Activated CD4-positive, CD25-positive, alpha-beta regulatory T cell (primary cell): Measurements from ENCODE around the gene CELF6.

Experiments
- DNase-seq, 4 experiments: peaks; one replicate each; lab custom pipeline; 2025; lab: John Stamatoyannopoulos, UW

Gene CELF6

GRCh38 chr15:72319985-72320671, at the start of gene CELF6:
Gene CELF6 (minus strand): TSS chr15:72320157. CDS start chr15:72319874, 283 bp downstream.
- DNase-seq = peak; percentile 18 to 46 (median 35)

GRCh38 chr15:72368899-72369298, 48.9 kb upstream of the CELF6 start:
- no peak for DNase-seq

GRCh38 chr15:72368325-72368724, 48.4 kb upstream of the CELF6 start:
- DNase-seq = no peak

- no peak for DNase-seq
These were observed 45.9 kb upstream of the CELF6 start for GRCh38 chr15:72365844-72366243.

GRCh38 chr15:72361176-72361575, 41.2 kb upstream of the CELF6 start:
- no peak for DNase-seq

GRCh38 chr15:72358650-72359171, 38.8 kb upstream of the CELF6 start:
- no peak for DNase-seq

GRCh38 chr15:72358121-72358520, 38.2 kb upstream of the CELF6 start:
- DNase-seq = no peak

- DNase-seq = no peak
These were observed 34.5 kb upstream of the CELF6 start for GRCh38 chr15:72354496-72354895.

GRCh38 chr15:72353266-72353665, 33.3 kb upstream of the CELF6 start:
- no peak for DNase-seq

GRCh38 chr15:72345806-72346205, 25.8 kb upstream of the CELF6 start:
- DNase-seq = no peak

GRCh38 chr15:72345280-72345679, 25.3 kb upstream of the CELF6 start:
- no peak for DNase-seq

- no peak for DNase-seq
These were observed 24.6 kb upstream of the CELF6 start for GRCh38 chr15:72344602-72345001.

- peak in 2 of 4 experiments; percentile 7 to 8 for DNase-seq
These were observed 22.4 kb upstream of the CELF6 start for GRCh38 chr15:72342385-72342784.

- no peak for DNase-seq
These were observed 21.4 kb upstream of the CELF6 start for GRCh38 chr15:72341361-72341760.

- DNase-seq = no peak
These were observed 20.4 kb upstream of the CELF6 start for GRCh38 chr15:72340366-72340765.

- DNase-seq = no peak
These were observed 19.8 kb upstream of the CELF6 start for GRCh38 chr15:72339777-72340177.

GRCh38 chr15:72338617-72339321, 18.8 kb upstream of the CELF6 start:
- DNase-seq = no peak

- DNase-seq = no peak
These were observed 18.2 kb upstream of the CELF6 start for GRCh38 chr15:72338148-72338547.

- DNase-seq = no peak
These were observed 14.9 kb upstream of the CELF6 start for GRCh38 chr15:72334842-72335241.

GRCh38 chr15:72331021-72331420, 11.1 kb upstream of the CELF6 start:
- DNase-seq = no peak

- DNase-seq = no peak
These were observed 3.8 kb upstream of the CELF6 start for GRCh38 chr15:72323752-72324151.

GRCh38 chr15:72319360-72319984, 485 bp downstream of the CELF6 start:
- DNase-seq = peak; percentile 12 to 32 (median 28)

- DNase-seq = no peak
These were observed 1.5 kb downstream of the CELF6 start for GRCh38 chr15:72318408-72318942.
